ENCODE data around the gene LCE7A. TPM values are rescaled to one million over a fixed set of nuclear protein-coding genes. Genes with fewer than 3 reads are reported as not detected.

Gene LCE7A
- total RNA-seq, 1 donor from 2014 or later = not detected

Other genes starting within 250 kb of the LCE7A start
- not detected for gene LCE3B, start 246.2 kb upstream of the LCE7A start, total RNA-seq
- gene LCE3A, start 236.9 kb upstream of the LCE7A start, total RNA-seq = not detected
- not detected for gene LCE2D, start 196.6 kb upstream of the LCE7A start, total RNA-seq
- not detected for gene LCE2C, start 184.7 kb upstream of the LCE7A start, total RNA-seq
- gene LCE2B, start 173.9 kb upstream of the LCE7A start, total RNA-seq = not detected
- gene LCE2A, start 161.7 kb upstream of the LCE7A start, total RNA-seq = not detected
- not detected for gene LCE4A, start 151.8 kb upstream of the LCE7A start, total RNA-seq
- gene KPRP, start 102.0 kb upstream of the LCE7A start, total RNA-seq = not detected
- gene LCE1F, start 84.9 kb upstream of the LCE7A start, total RNA-seq = not detected
- not detected for gene LCE1E, start 73.7 kb upstream of the LCE7A start, total RNA-seq
- not detected for gene LCE1D, start 63.3 kb upstream of the LCE7A start, total RNA-seq
- gene LCE1C, start 53.3 kb upstream of the LCE7A start, total RNA-seq = not detected
- not detected for gene LCE1B, start 48.0 kb upstream of the LCE7A start, total RNA-seq
- gene LCE1A, start 32.5 kb upstream of the LCE7A start, total RNA-seq = not detected
- gene LCE6A, start 17.1 kb upstream of the LCE7A start, total RNA-seq = not detected
- gene SMCP, start 18.3 kb downstream of the LCE7A start, total RNA-seq = not detected
- not detected for gene IVL, start 48.5 kb downstream of the LCE7A start, total RNA-seq
- gene SPRR5, start 87.2 kb downstream of the LCE7A start, total RNA-seq = not detected
- gene SPRR4, start 110.7 kb downstream of the LCE7A start, total RNA-seq = not detected
- not detected for gene SPRR1A, start 124.1 kb downstream of the LCE7A start, total RNA-seq
- 0.45 TPM for gene SPRR3, start 141.8 kb downstream of the LCE7A start, total RNA-seq
- not detected for gene SPRR1B, start 171.2 kb downstream of the LCE7A start, total RNA-seq
- gene SPRR2D, start 181.1 kb downstream of the LCE7A start, total RNA-seq = not detected
- 0.67 TPM for gene SPRR2A, start 197.5 kb downstream of the LCE7A start, total RNA-seq
- not detected for gene SPRR2B, start 211.6 kb downstream of the LCE7A start, total RNA-seq
- not detected for gene SPRR2E, start 234.5 kb downstream of the LCE7A start, total RNA-seq